Measurements from ENCODE around the gene LYZL1. TPM values are rescaled to one million over a fixed set of nuclear protein-coding genes. Genes with fewer than 3 reads are reported as not detected.

The LYZL1 gene
- total and polyA plus RNA-seq, 2 donors (not counting 1 experiment from before 2014, with no cell fraction given) = not detected

GRCh38 chr10:29327746-29328102, 38.9 kb downstream of the LYZL1 start:
- intact Hi-C loops (cut with micrococcal nuclease) = no loop called here
- ATAC-seq (ENCODE audit: low read depth) (no peak), DNase-seq (no peak)
- Mint-ChIP-seq H3K27me3 (peaks cover 10% of the 10 kb centered on the region), H3K27ac (no peak overlapping the region), H3K4me1 (no peaks in the 10 kb centered on the region), H3K9me3 (ENCODE audit: insufficient read depth) (no peaks in the 10 kb centered on the region), H3K4me3 (no peak overlapping the region)
- Histone ChIP-seq H2AFZ (ENCODE audit: insufficient read depth, low read depth, low read length, poor library complexity, severe bottlenecking) (no peak overlapping the region), H3K9me3 (ENCODE audit: control extremely low read depth in 1 of 3, control insufficient read depth in 2 of 3, insufficient read depth in 1 of 3, low read length in 2 of 3) (no peaks in the 10 kb centered on the region), H3K9ac (ENCODE audit: low read length) (no peak overlapping the region), H3K4me2 (replicated peaks; ENCODE audit: low read depth, low read length, poor library complexity, severe bottlenecking) (no peak overlapping the region), H3K27me3 (replicated peaks in 1 of 4; ENCODE audit: control extremely low read depth in 1 of 4, control insufficient read depth in 3 of 4, insufficient read depth in 4 of 4, low read length in 3 of 4) (no peaks in the 10 kb centered on the region), H3K4me3 (ENCODE audit: control extremely low read depth in 1 of 5, extremely low read depth in 1 of 5, insufficient read depth in 1 of 5, low read depth in 2 of 5, low read length in 4 of 5) (no peak overlapping the region), H3K4me1 (ENCODE audit: control insufficient read depth in 2 of 2, insufficient read depth in 2 of 2, low read length in 2 of 2) (no peaks in the 10 kb centered on the region), H3K27ac (ENCODE audit: low read length in 2 of 2) (no peak overlapping the region), H3K36me3 (replicated peaks in 1 of 2; ENCODE audit: control extremely low read depth in 1 of 2, control insufficient read depth in 1 of 2, extremely low read depth in 1 of 2, insufficient read depth in 2 of 2, low read length in 1 of 2) (no peaks in the 10 kb centered on the region), H3K79me2 (ENCODE audit: control insufficient read depth, insufficient read depth, low read length) (no peaks in the 10 kb centered on the region), H4K20me1 (ENCODE audit: control insufficient read depth, insufficient read depth, low read length, poor library complexity, severe bottlenecking) (no peaks in the 10 kb centered on the region)
- WGBS (ENCODE audit: insufficient coverage) = no CpG with 5 or more reads among the region's 6 CpGs
- TF ChIP-seq CTCF (IDR thresholded peaks at IDR 0.05) = no peak
- TF ChIP-seq EZH2 (IDR thresholded peaks at IDR 0.05; ENCODE audit: borderline replicate concordance, insufficient read depth, low read depth, low read length, poor library complexity, severe bottlenecking) = no peak
- POLR2A ChIA-PET = no interaction called here
- CTCF ChIA-PET = no interaction called here

- no peak overlapping the region for H3K9ac ChIP-seq (ENCODE audit: low read length)
- WGBS (ENCODE audit: insufficient coverage) = 95% methylated on average over 3 of the region's 3 CpGs
- DNase-seq = no peak
- H3K9me3 Mint-ChIP-seq (ENCODE audit: insufficient read depth) = no peaks in the 10 kb centered on the region
- TF ChIP-seq EZH2 (IDR thresholded peaks at IDR 0.05; ENCODE audit: borderline replicate concordance, insufficient read depth, low read depth, low read length, poor library complexity, severe bottlenecking) (no peak), CTCF (IDR thresholded peaks at IDR 0.05) (no peak)
- H3K79me2 ChIP-seq (ENCODE audit: control insufficient read depth, insufficient read depth, low read length) = no peaks in the 10 kb centered on the region
- no peaks in the 10 kb centered on the region for H3K4me1 ChIP-seq (ENCODE audit: control insufficient read depth in 2 of 2, insufficient read depth in 2 of 2, low read length in 2 of 2)
- H3K4me3 ChIP-seq (ENCODE audit: control extremely low read depth in 1 of 5, extremely low read depth in 1 of 5, insufficient read depth in 1 of 5, low read depth in 2 of 5, low read length in 4 of 5) = no peak overlapping the region
- no peak overlapping the region for H2AFZ ChIP-seq (ENCODE audit: insufficient read depth, low read depth, low read length, poor library complexity, severe bottlenecking)
- intact Hi-C loops (cut with micrococcal nuclease) = no loop called here
- peaks cover 0 to 2% (median 0%) of the 10 kb centered on the region in 4 experiments for H3K27me3 ChIP-seq (replicated peaks in 1 of 4; ENCODE audit: control extremely low read depth in 1 of 4, control insufficient read depth in 3 of 4, insufficient read depth in 4 of 4, low read length in 3 of 4)
- no peak overlapping the region for H3K4me3 Mint-ChIP-seq
- no peaks in the 10 kb centered on the region for H3K4me1 Mint-ChIP-seq
- H3K4me2 ChIP-seq (replicated peaks; ENCODE audit: low read depth, low read length, poor library complexity, severe bottlenecking) = no peak overlapping the region
- H3K27ac ChIP-seq (ENCODE audit: low read length in 2 of 2) = no peak overlapping the region
- CTCF ChIA-PET = no interaction called here
- POLR2A ChIA-PET = no interaction called here
- no peak for ATAC-seq (ENCODE audit: low read depth)
- no peaks in the 10 kb centered on the region for H3K36me3 ChIP-seq (replicated peaks in 1 of 2; ENCODE audit: control extremely low read depth in 1 of 2, control insufficient read depth in 1 of 2, extremely low read depth in 1 of 2, insufficient read depth in 2 of 2, low read length in 1 of 2)
- no peaks in the 10 kb centered on the region for H4K20me1 ChIP-seq (ENCODE audit: control insufficient read depth, insufficient read depth, low read length, poor library complexity, severe bottlenecking)
- no peak overlapping the region for H3K27ac Mint-ChIP-seq
- peaks cover 7% of the 10 kb centered on the region for H3K27me3 Mint-ChIP-seq
- no peaks in the 10 kb centered on the region for H3K9me3 ChIP-seq (ENCODE audit: control extremely low read depth in 1 of 3, control insufficient read depth in 2 of 3, insufficient read depth in 1 of 3, low read length in 2 of 3)
Observed at GRCh38 chr10:29328983-29329382, 40.1 kb downstream of the LYZL1 start.

Measured in B cell (primary cell).